HEK293 (cell line): Measurements from ENCODE around the gene UBA6.

Experiments
- PRDM4 ChIP-seq: fragments of 450-650 bp; formaldehyde crosslinking; IDR thresholded peaks from 2 replicates; pipeline ENCODE4 v1.5.1; 2017; ENCODE audit warnings: missing biosample characterization, missing genetic modification characterization
- PRDM6 ChIP-seq: fragments of 450-650 bp; formaldehyde crosslinking; IDR thresholded peaks from 2 replicates; pipeline ENCODE4 v1.5.1; 2017; ENCODE audit warnings: missing biosample characterization, missing genetic modification characterization
- RBAK ChIP-seq: fragments of 450-650 bp; formaldehyde crosslinking; IDR thresholded peaks from 2 replicates; pipeline ENCODE4 v1.5.1; 2016; ENCODE audit warnings: missing biosample characterization, missing genetic modification characterization
- ZNF121 ChIP-seq: fragments of 450-650 bp; formaldehyde crosslinking; IDR thresholded peaks from 2 replicates; pipeline ENCODE4 v1.5.1; 2016; ENCODE audit warnings: missing biosample characterization, missing genetic modification characterization
- ZNF140 ChIP-seq: fragments of 450-650 bp; formaldehyde crosslinking; IDR thresholded peaks from 2 replicates; pipeline ENCODE4 v1.5.1; 2016; ENCODE audit warnings: missing biosample characterization, missing genetic modification characterization
- ZNF248 ChIP-seq: fragments of 450-650 bp; formaldehyde crosslinking; IDR thresholded peaks from 2 replicates; pipeline ENCODE4 v1.5.1; 2017; ENCODE audit warnings: missing biosample characterization, missing genetic modification characterization
- ZNF629 ChIP-seq: fragments of 450-650 bp; formaldehyde crosslinking; IDR thresholded peaks from 2 replicates; pipeline ENCODE4 v1.5.1; 2017; ENCODE audit warnings: missing biosample characterization, missing genetic modification characterization
- ZNF747 ChIP-seq: fragments of 450-650 bp; formaldehyde crosslinking; IDR thresholded peaks from 2 replicates; pipeline ENCODE4 v1.5.1; 2016; ENCODE audit warnings: missing biosample characterization, missing genetic modification characterization

- TF ChIP-seq PRDM6 (tag by site-specific recombination) (no peak), ZNF629 (tag by site-specific recombination) (no peak), ZNF747 (tag by site-specific recombination) (no peak), ZNF248 (tag by site-specific recombination) (no peak), PRDM4 (tag by site-specific recombination) (no peak), RBAK (tag by site-specific recombination) (no peak), ZNF121 (tag by site-specific recombination) (no peak), ZNF140 (no peak)
Observed at GRCh38 chr4:67624939-67625338, 76.0 kb downstream of the UBA6 start.
